Stimulated activated CD8-positive, alpha-beta memory T cell treated with anti-CD3 and anti-CD28 coated beads, Interleukin-4, amount 100 ng/mL, for 48 hours (primary cell): Measurements from ENCODE around the gene TRAK1.
"Not testable (repeated sequence)": the region's sequence is repeated elsewhere in the genome, so short reads cannot be mapped to it uniquely, and the experiment has no call there.

Source experiments
- DNase-seq: peaks from one replicate; pipeline ENCODE4 v3.0.0-alpha.2; 2020

Gene TRAK1

DNA sequence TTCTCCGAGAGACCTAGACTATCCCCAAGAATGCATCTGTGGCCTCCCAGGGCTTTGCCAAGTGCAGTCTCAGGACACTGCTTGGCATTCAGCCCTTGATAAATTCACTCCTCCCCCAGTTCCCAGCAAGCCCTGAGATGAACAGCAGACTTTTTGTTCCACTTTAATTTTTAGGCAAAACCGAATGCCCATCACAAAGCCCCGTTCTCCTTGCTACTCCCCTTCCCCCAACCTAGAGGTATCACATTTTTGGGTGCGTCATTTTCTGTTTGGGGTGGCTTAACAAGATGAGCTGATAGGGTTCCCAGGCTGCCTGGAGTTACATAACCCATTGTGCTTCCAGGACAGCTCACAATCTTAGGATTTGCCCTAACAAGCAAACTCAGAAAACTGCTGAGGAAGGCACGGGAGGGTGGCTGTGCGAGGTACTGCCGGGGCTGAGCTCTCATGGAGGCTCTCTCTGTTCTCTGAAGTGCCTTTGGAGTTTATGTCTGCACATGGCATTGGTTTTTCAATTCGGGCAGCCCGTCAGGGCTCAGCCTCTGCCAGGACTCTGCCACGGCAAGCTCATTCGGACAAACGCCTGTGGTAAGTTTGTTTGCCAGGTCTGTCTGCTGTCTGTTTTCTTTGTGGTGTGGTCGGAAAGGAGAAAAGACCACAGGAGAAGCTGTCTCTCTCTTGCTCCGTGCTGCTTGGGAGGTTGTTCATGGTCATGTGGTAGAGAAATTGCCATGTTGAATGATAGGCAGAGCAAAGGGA is at the start of gene TRAK1:
TSS of gene TRAK1 (plus strand) at position 385 of the 759 bp plus-strand sequence. CDS start at position 498, 113 bp downstream.
- no peak for DNase-seq

- DNase-seq = no peak
These were observed 48.4 kb upstream of the TRAK1 start for GRCh38 chr3:42042747-42043098.

- no peak for DNase-seq
These were observed 47.9 kb upstream of the TRAK1 start for GRCh38 chr3:42043099-42043813.

- no peak for DNase-seq
These were observed 45.4 kb upstream of the TRAK1 start for GRCh38 chr3:42045708-42046243.

DNA sequence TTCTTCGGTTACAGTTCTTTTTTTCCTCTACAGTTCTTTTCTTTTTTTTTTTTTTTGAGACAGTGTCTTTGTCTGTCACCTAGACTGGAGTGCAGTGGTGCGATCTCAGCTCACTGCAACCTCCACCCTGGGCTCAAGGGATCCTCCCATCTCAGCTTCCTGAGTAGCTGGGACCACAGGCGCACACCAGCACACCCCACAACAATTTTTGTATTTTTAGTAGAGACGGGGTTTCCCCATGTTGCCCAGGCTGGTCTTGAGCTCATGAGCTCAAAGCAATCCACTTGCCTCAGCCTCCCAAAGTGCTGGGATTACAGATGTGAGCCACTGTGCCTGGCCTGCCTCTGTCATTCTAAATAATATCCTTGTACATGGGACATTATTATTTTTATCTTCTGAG is 42.6 kb upstream of the TRAK1 start:
- DNase-seq = not testable (repeated sequence)

GRCh38 chr3:42050126-42050525 is 41.0 kb upstream of the TRAK1 start:
- no peak for DNase-seq

DNA sequence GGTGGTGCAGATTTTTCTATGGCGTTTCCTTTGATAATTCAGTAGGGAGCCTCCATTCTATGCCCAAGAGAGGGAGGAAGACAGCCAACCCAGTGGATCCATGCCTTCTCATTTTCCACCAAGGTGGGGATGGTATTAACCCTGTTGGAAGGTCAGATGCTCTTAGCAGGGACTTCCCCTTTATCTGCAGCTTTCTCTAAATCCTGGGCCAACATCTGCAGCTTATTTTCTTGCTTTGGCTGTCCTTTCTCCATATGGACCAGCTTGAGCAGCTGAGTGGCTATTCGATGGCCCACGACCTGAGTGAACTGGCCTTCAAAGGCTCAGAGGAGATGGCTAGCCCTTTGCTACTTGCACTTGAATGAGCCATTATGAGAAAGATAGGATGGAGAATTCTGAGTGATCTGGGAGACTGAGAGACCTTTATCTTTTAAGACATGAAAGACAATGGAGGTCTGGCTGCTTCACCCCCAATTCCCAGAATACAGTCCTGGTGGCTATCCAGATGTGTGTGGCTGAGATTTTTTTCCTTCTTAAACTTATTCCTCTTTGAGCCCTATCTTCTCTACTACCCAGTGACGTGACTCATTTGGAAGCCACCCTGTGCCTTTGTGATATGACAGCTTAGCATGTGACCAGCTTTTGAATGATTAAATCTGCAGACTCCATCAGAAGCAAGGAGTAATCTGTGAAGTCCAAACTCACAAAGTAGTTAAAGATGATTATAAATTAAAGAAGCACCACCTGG is 39.6 kb upstream of the TRAK1 start:
- DNase-seq = no peak

DNA sequence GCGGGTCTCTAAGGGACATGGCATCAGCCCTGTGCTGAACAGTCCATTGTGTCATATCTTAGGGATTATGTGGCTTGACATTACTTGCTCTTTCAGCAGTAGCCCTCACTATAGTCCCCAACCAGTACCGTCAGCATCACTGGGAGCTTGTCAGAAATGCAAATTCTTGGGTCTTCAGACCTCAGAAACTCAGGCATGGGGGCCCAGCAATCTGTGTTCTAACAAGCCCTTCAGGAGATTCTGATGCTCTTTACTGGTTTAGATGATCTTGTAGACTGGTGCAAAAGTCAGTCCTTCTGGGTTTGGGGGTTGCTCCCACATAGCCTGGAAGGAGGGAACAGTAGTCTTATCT is 39.0 kb upstream of the TRAK1 start:
- DNase-seq = no peak

DNA sequence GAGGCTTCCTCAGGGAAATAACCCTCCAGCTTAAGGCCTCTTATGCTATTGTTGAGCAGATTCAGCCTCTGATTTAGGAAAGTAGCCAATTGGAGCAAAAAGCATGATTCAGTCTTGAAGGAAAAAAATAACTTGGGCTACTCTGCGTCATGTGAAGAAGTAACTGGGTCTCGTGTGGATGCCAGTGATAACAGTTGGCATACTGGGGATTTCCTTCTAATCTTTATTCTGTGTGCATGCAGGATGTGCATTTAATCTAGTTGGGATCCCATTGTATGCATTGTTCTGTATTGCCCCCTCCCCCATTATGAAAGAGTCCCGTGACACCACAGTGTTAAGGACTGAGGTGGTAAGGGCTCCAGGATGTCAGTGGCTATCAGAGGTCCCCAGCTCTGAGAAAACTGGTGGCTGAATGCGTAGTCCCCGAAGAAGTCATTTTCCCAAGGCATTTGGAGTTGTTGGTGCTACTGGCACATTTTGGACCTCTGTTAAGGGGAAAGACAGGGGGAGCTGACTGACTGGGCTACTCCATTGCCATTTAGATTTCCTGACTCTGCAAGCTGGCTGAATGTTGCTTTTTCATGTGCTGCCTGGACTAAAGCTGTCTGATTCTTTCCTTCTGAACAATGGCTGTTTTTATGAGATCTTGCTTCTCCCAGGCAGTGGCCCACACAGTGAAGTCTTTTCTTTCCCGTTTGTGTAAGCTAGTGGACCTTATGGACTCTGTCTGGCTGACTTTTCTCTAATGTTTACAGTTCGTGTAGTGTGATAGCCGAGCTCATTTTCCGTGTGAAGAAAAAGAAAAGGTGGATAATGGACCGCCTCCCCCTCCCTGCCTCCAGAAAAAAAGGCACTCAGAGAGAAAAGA is 38.4 kb upstream of the TRAK1 start:
- no peak for DNase-seq

DNA sequence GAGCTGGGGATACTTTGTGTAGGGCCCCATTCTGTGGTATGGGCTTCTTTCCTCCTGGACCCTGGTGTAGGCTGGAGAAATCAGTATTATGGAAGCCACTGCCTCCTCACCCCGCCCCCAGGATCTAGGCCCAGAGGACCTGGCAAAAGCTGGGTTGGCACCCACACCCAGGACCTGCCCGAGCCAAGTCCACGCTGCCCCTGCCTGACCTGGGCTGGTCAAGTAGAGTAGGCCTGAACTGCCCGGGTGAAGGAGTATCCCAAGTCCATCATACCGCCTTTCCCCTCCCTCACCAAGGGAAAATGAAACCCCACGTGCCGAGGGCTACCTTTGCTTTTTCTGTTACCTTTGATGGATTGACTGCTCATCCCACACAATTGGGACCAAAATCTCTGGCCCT is 37.7 kb upstream of the TRAK1 start:
- DNase-seq = no peak

GRCh38 chr3:42055291-42055690 is 35.9 kb upstream of the TRAK1 start:
- DNase-seq = no peak

DNA sequence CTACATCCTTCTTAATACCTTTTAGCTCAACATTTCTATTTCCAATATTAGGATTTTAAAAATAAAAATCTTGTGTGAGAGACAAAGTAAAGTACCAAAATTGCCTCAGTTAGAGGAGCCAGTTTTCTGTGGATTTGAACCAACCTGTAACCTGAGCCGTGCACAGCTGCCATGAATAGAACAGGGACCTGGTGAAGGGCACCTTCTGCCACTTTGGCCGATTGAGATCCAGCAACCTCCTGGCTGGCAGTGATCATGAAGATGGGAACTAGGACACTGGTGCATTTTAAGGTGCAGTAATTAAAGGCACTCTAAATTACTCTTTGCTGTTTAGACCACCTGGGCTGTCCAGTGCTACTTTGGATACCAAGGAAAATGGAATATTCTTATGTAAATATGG is 34.3 kb upstream of the TRAK1 start:
- no peak for DNase-seq

GRCh38 chr3:42057561-42058211 is 33.5 kb upstream of the TRAK1 start:
- DNase-seq = no peak

- DNase-seq = no peak
These were observed 30.0 kb upstream of the TRAK1 start for GRCh38 chr3:42061025-42061712.

DNA sequence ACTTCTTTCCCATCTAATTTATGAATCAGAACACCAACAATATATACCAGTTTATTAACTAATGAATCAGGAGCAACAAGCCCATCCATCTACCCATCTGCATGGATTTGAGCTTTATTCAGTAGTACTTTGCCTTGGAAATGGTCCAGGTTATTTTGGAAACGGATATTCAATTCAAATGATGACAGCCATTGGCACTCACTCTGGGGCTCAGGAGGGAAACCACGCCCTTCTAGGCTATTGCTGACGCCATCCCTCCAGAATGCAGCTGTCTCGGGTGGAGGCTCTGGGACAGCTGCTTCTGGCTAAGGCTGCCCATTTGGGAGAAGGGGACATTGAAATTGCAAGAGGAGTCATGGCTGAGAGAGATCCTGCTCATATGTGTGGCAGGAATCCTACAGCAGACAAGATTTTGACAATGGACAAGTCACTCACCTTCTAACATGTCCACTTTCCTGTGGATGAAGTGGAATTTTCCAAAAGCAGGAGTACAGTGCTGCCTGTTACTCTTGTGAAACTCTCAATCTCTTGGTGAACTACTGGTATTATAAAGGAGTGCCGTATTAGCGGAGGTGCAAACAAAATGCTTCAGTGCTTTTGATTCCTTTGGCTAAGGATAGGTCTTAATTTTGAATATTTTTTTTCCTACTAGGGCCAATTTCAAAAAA is 29.3 kb upstream of the TRAK1 start:
- DNase-seq = no peak

GRCh38 chr3:42062464-42062863 is 28.7 kb upstream of the TRAK1 start:
- DNase-seq = no peak

- DNase-seq = no peak
These were observed 27.3 kb upstream of the TRAK1 start for GRCh38 chr3:42063888-42064287.

DNA sequence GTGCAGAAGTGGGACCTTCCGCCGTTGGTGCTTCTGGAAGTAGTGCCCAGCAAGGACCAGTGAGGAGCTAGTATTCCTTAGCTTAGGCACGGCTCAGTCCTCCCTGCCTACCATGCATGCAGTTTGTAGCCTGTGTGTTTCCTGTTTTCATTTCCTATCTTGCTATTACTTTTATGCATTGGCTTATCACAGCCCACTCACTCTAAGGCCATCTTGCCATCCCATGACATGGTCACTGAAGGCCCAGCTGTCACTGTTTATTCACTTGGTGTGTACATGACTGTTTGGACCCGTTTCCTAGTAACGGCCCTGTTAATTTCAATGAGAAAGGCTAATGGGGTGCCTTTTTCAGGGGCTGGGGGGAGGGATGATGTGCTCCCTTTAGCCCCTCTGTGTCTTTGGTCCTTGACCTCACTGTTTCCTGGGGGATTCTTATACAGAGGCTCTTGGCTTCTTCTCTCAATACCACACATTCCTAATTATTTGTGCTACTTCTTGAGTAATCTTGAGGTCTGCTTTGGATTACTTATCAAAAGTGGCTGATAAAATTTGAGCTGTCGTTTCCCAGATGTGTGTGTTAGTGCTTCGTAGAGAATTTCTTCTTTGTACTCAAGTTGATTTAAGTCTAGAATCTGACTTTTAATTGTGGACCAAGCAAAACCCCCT is 24.5 kb upstream of the TRAK1 start:
- no peak for DNase-seq

- no peak for DNase-seq
These were observed 23.8 kb upstream of the TRAK1 start for GRCh38 chr3:42067326-42067725.
